HG02885 (cell line): ENCODE data around the gene AK2.
"Not testable (repeated sequence)": the region's sequence is repeated elsewhere in the genome, so short reads cannot be mapped to it uniquely, and the experiment has no call there.

Experiments
- ATAC-seq: cut with Tn5 transposase; IDR thresholded peaks from one replicate; pipeline ENCODE4 v1.9.1; 2021; ENCODE audit warnings: mild to moderate bottlenecking; ENCODE audit not compliant: unreplicated experiment, poor library complexity

The AK2 gene

GRCh38 chr1:33055210-33056008, 18.7 kb upstream of the AK2 start:
- ATAC-seq: no peak

DNA sequence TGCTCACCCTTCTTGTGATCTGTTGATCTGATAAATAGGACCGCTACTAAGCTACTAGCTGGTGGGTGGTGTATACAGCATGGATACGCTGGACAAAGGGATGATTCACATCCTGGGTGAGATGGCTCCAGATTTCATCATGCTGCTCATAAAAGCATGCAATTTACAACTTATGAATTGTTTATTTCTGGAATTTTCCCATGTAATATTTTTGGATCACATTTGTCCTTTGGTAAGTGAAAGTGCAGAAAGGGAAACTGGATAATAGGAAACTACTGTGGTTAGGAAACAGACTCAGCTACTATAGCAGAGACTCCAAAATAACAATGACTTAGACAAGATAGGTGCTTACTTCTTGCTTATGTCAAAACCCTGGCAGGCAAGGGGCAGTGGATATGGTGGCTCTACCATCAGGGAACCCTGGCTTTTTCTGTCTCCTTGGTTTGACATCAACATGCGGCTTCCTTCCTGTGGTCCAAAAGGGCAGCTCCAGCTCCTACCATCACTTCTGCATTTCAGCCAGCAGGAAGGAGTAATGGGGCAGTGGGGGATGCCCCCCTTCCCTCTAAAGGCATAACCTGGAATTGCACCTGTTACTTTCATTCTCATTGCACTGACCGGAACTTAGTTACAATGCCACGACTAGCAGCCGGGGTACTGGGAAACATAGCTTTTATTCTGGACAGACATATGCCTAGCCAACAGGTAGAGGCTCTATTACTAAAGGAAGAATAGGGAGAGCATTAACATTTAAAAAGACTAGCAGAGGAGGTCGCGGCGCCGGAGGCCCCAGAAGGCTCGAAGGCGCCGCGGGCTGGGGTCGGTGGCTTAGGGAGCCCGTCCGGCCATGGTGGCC, 13.8 kb upstream of the AK2 start:
- ATAC-seq: no peak

GRCh38 chr1:33049371-33049770, 12.7 kb upstream of the AK2 start:
- ATAC-seq: no peak

DNA sequence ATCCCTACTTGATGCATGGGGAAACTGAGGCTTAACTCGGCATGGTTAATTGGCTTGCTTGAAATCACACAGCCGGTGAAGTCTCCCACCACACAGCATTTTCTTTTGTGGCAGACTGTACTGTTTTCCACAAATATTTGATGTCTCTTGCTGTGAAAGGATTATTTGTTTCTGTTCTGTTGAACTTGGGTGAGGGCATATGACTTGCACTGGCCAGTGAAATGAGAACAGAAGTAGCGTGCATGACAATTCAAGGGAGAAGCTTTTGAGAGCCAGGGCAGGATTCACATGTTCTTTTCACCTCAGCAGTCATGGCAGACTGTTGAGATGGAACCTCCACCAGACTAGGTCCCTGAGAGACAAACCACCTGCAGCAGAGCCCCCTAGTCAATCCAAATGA, 11.7 kb upstream of the AK2 start:
- ATAC-seq: no peak

- no peak for ATAC-seq
Observed at GRCh38 chr1:33047839-33048305, 11.2 kb upstream of the AK2 start.

DNA sequence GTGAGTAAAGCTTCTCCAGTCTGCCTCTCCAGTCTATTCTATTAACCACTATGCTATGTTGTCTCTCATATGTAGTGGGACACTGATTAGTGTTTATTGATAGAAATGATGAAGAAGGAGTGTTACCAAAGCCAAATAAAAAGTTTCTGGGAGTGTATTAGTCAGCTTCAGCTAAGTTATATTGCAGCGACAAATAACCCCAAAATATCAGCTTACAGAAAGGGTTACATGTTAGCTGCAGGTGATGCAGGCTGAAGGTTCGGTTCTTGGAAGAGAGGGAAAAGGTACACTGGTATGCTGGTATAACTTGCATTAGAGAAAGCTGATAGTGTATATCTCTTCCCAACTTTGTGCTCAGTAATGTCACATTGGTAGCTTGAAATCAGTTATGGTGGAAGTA, 10.6 kb upstream of the AK2 start:
- no peak for ATAC-seq

- ATAC-seq: not testable (repeated sequence)
Observed at GRCh38 chr1:33046234-33046633, 9.6 kb upstream of the AK2 start.

DNA sequence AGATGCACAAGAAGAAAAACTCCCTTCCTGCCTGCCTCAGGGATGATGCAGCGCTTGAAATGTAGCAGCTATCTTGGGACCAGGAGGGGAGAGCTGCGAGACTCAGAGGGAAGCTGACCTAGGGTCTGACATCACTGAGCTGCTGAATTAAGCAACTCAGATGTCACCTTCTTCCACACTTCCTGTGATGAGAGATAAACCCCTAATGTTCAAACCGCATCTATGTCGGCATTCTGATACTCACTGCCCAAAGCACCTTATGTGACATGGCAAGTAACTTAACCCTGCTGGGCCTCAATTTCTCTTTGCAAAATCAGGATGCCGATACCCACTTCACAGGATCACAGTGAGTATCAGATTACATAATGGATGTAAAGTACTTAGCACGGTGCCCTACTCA, 9.1 kb upstream of the AK2 start:
- ATAC-seq: no peak

DNA sequence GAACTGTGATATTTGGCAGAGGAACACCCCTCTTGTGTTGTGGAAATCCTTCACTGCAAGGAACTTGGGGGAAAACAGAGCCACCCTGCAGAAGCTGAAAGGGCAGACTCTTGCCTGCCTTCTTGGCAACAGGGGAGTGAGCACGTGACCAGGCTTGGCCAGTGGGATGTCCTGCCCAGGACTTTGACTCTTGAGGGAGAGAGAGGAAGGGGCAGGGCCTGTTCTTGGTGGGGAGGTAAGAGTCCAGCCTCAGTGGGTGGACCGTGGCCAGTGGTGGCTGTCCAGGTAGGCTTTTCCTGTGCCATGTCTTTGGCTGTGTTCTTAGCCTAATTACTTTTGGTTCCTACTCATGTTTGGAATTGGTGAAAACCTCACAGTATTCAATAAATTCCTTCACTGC, 8.6 kb upstream of the AK2 start:
- ATAC-seq: no peak

DNA sequence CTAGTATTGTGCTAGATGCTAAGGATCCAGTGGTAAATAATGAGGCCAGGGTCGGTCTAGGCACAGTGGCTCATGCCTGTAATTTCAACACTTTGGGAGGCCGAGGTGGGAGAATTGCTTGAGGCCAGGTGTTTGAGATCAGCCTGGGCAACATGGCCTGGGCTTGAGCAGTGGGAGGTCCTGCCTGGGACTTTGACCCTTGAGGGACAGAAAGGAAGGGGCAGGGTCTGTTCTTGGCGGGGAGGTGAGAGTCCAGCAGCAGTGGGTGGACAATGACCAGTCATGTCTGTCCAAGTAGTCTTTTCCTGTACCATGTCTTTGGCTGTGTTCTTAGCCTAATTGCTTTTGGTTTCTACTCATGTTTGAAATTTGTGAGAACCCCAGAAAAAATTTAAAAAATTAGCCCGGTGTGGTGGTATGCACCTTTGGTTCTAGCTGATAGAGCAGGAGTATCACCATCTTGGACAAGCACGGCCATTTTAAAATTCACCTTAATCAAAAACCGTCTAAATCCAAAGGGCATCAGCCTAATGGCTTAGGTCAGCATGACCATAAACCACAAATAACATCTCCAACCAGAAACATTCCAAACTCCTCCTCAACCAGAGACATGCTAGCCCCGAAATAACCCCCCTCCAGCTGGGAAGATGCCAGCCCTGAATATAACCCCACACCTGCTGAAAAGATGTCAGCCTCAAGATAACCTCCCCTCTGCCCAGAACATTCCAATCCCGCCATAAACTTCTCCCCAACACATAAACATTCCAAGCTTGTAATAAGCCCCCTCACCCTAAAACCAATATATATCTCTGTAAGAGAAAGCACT, 6.8 kb upstream of the AK2 start:
- no peak for ATAC-seq

- ATAC-seq: no peak
Observed at GRCh38 chr1:33042831-33043230, 6.1 kb upstream of the AK2 start.

- ATAC-seq: no peak
Observed at GRCh38 chr1:33041026-33041425, 4.3 kb upstream of the AK2 start.

- no peak for ATAC-seq
Observed at GRCh38 chr1:33039840-33040239, 3.2 kb upstream of the AK2 start.

DNA sequence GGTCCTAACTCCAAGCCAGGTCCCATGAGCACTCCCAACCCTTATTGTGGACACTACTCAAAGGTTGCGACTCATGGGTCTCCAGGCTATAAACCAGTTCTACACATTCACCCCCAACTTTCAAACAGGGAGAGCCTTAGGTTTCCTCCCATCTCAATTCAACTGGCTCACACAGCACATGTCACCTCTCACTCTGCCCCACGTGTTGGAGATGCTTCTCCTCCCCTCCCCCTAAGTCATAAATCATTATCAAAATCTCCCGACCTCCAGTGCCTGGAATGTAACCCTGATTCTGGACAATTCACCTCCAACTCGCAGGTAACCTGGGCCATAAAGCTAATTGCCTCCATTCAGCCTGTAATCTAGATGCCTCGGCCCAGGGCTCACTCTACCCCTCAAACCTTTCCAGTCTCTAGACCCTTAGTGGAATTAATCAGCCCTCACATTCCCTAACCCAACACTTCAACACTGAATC, 595 bp downstream of the AK2 start:
- no peak for ATAC-seq

DNA sequence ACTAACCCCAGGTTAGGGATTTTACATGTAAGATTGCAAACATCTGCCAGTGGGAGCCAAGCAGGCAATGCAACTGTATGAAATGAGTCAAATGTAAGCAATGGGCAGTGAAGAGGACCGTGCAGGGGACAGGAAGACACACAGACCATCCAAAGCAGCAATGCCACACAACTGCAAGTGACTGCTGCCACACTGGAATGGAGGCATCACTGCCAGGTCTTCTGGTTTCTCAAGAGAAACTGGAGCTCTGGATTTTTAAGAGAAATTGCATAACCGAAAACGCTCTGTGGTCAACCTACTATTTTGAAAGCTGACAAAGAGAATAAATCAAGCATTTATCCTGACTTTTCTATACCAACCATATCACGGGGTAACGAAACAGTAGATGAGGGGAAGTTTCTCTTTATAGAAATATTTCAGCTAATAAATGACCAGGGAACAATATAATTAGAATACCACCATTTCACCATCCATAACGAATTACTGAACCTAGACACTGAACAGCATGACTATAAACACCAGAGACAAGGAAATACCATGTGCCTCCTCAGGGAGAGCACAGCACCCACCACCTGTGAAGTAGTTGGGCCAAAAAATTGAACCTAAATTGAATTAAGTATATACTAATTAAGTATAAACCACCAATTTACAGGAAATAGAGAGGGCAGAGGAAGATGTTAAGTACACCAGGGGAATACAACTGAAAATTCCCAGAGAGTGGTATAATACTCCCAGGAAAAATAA, 4.4 kb downstream of the AK2 start:
- ATAC-seq: no peak

GRCh38 chr1:33031506-33031905, 5.2 kb downstream of the AK2 start:
- ATAC-seq: no peak

- no peak for ATAC-seq
Observed at GRCh38 chr1:33030575-33030974, 6.1 kb downstream of the AK2 start.

DNA sequence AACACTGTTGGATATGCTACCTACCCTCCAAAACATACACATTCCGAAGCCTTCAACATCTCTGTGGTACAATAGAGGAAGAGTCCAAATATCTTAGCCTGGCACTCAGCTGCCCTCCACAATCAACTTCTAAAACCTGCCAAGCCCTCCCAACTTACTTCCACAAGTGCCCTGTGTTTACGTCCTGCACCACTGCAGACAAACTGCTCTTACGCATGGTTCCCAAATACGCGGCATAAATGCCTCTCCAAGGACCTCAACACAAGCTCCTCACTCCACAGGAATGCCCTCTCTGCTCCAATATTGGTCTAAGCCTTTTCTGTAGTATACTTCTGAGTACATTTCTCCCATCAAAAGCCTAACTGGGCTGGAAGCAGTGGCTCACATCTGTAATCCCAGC, 6.8 kb downstream of the AK2 start:
- no peak for ATAC-seq

- ATAC-seq: no peak
Observed at GRCh38 chr1:33029209-33029608, 7.5 kb downstream of the AK2 start.

DNA sequence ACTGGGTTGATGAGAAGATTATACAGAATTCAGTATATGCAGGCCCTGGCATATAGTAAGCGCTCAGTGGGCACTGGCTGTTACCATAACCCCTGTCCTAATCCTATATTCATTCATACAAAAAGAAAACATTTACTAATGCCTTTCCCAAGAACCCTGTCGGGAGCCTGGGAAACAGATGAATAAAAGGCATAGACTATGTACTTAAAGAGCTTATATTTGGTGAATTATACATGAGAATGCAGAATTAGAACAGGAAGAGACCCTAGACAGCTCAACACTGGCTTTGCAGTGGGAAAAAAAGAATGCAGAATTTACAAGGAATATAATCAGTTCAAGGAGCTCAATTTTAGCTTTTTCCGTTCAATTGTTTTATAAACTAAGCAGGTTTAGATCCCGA, 10.9 kb downstream of the AK2 start:
- ATAC-seq: no peak
